HCT116 (cell line): ENCODE measurements around the gene PREX1. TPM values are rescaled to one million over a fixed set of nuclear protein-coding genes. Genes with fewer than 3 reads are reported as not detected.

Experiments used
- ATAC-seq: fragments of 200-7000 bp; cut with Tn5 transposase; 2 replicates; pipeline ENCODE4 v1.9.1; 2020; ENCODE audit warnings: mild to moderate bottlenecking, moderate library complexity
- BruUV-seq: library from RNA; stranded (reverse); fragments of 400-500 nt; replicated peaks from 2 replicates; lab custom pipeline; 2021; lab: Mats Ljungman, UMichigan
- CTCF ChIA-PET: fragments of 300-600 bp; sonication (Branson Sonifier 250); formaldehyde crosslinking; loops from one replicate; lab custom pipeline; 2021; ENCODE audit warnings: antibody characterized with exemption; lab: Charles Lee
- POLR2A ChIA-PET: fragments of 300-600, 350-600 bp; sonication (Branson Sonifier 250); formaldehyde crosslinking; loops from one replicate; lab custom pipeline; 2021; ENCODE audit warnings: antibody characterized with exemption; lab: Charles Lee
- RAD21 ChIA-PET, 2 experiments: fragments of 300-600 bp; sonication (Branson Sonifier 250); formaldehyde crosslinking; loops; one replicate each; lab custom pipeline; 2023; ENCODE audit warnings: low total read pairs in 2 of 2; ENCODE audit not compliant: uncharacterized antibody in 2 of 2, unreplicated experiment in 2 of 2, low non-redundant PET in 1 of 2; lab: Charles Lee
- DNase-seq: peaks from one replicate; pipeline ENCODE4 v3.0.0-alpha.2; 2010; ENCODE audit warnings: low read depth, low spot score
- H2AFZ ChIP-seq: fragments of 200-600 bp; shearing (Covaris generic), sonication (generic); 2 replicates; pipeline ENCODE4 v1.6.1; 2017; ENCODE audit warnings: low read depth, mixed run types, mixed read lengths, antibody characterized with exemption, low read length; ENCODE audit not compliant: poor library complexity, severe bottlenecking
- H3K27ac ChIP-seq: 2 replicates; pipeline ENCODE4 v1.5.1; 2012; ENCODE audit warnings: low read depth, low read length
- H3K27me3 ChIP-seq: fragments of 200-600 bp; sonication (generic); 2 replicates; pipeline ENCODE4 v1.6.1; 2016; ENCODE audit warnings: mixed run types, low read length, mixed read lengths; ENCODE audit not compliant: insufficient read depth
- H3K36me3 ChIP-seq, 2 experiments: fragments of 200-500 bp in 1 of 2; fragments of 200-600 bp in 1 of 2; sonication (Bioruptor generic) in 1 of 2; sonication (generic) in 1 of 2; 2 replicates each; pipeline versions ENCODE4 v1.5.1 to v1.6.1; 2014 to 2016; ENCODE audit warnings: low read length in 2 of 2, inconsistent platforms in 1 of 2, mixed read lengths in 1 of 2, mixed run types in 1 of 2; ENCODE audit not compliant: insufficient read depth in 2 of 2, control insufficient read depth in 1 of 2
- H3K4me1 ChIP-seq, 2 experiments: fragments of 200-600 bp in 1 of 2; sonication (generic) in 1 of 2; 2 replicates each; pipeline versions ENCODE4 v1.5.1 to v1.6.1; 2012 to 2017; ENCODE audit warnings: low read length in 2 of 2, inconsistent platforms in 1 of 2, mild to moderate bottlenecking in 1 of 2, mixed read lengths in 1 of 2, mixed run types in 1 of 2, moderate library complexity in 1 of 2; ENCODE audit not compliant: insufficient read depth in 2 of 2, control insufficient read depth in 1 of 2
- H3K4me2 ChIP-seq: fragments of 200-600 bp; sonication (generic); 2 replicates; pipeline ENCODE4 v1.6.1; 2017; ENCODE audit warnings: mixed run types, low read length, mixed read lengths
- H3K4me3 ChIP-seq, 2 experiments: fragments of 200-600 bp in 1 of 2; sonication (generic) in 1 of 2; replicated peaks in 1 of 2; 2 replicates each; pipeline ENCODE4 v1.5.1; 2011 to 2016; ENCODE audit warnings: low read length in 2 of 2, control low read depth in 1 of 2, low read depth in 1 of 2, mild to moderate bottlenecking in 1 of 2, mixed read lengths in 1 of 2, mixed run types in 1 of 2
- H3K79me2 ChIP-seq: fragments of 200-600 bp; sonication (generic); 2 replicates; pipeline ENCODE4 v1.6.1; 2017; ENCODE audit warnings: mild to moderate bottlenecking, mixed run types, low read length, moderate library complexity, mixed read lengths; ENCODE audit not compliant: insufficient read depth
- H3K9ac ChIP-seq: fragments of 200-600 bp; sonication (generic); 2 replicates; pipeline ENCODE4 v1.6.1; 2016; ENCODE audit warnings: low read length, mixed read lengths
- H3K9me2 ChIP-seq: fragments of 200-600 bp; sonication (generic), shearing (Covaris generic); 2 replicates; pipeline ENCODE4 v1.6.1; 2017; ENCODE audit warnings: mixed run types, mild to moderate bottlenecking, moderate library complexity; ENCODE audit not compliant: insufficient read depth
- H3K9me3 ChIP-seq, 2 experiments: fragments of 200-500 bp in 1 of 2; fragments of 200-600 bp in 1 of 2; sonication (Bioruptor generic) in 1 of 2; sonication (generic) in 1 of 2; 2 replicates each; pipeline ENCODE4 v1.6.1; 2014 to 2017; ENCODE audit warnings: low read length in 2 of 2, mixed read lengths in 2 of 2, inconsistent platforms in 1 of 2, low read depth in 1 of 2, mild to moderate bottlenecking in 1 of 2, mixed run types in 1 of 2, moderate library complexity in 1 of 2; ENCODE audit not compliant: control insufficient read depth in 1 of 2, insufficient read depth in 1 of 2
- H4K20me1 ChIP-seq: fragments of 200-600 bp; sonication (generic), shearing (Covaris generic); 2 replicates; pipeline ENCODE4 v1.6.1; 2017; ENCODE audit warnings: mixed run types, mild to moderate bottlenecking, moderate library complexity; ENCODE audit not compliant: insufficient read depth
- intact Hi-C: fragments of 100-400 bp; cut with micrococcal nuclease; formaldehyde crosslinking; loops from 2 replicates; pipeline ENCODE4 v1.10.0; 2022
- total RNA-seq: library from RNA; stranded (reverse); gene quantifications from one replicate; pipeline ENCODE4 v1.2.1, GENCODE V29; 2021; ENCODE audit not compliant: unreplicated experiment
- TF ChIP-seq, protein P1 (sequence below): IDR thresholded peaks from 2 replicates; pipeline ENCODE4 v1.6.1; 2011; ENCODE audit warnings: mild to moderate bottlenecking, low read length, moderate library complexity; ENCODE audit not compliant: insufficient replicate concordance; ENCODE audit errors: extremely low read depth
- TF ChIP-seq, protein P2 (sequence below), 3 experiments: fragments of 200-600 bp in 1 of 3; sonication (generic) in 1 of 3; IDR thresholded peaks in 2 of 3; conservative IDR thresholded peaks in 1 of 3; 2 replicates each; pipeline ENCODE4 v1.5.1; 2012 to 2017; ENCODE audit warnings: low read depth in 2 of 3, low read length in 2 of 3, antibody characterized with exemption in 1 of 3, borderline replicate concordance in 1 of 3, control low read depth in 1 of 3, mild to moderate bottlenecking in 1 of 3, mixed read lengths in 1 of 3, mixed run types in 1 of 3, moderate library complexity in 1 of 3; ENCODE audit not compliant: insufficient read depth in 1 of 3

Gene PREX1
- total RNA-seq, 1 experiment from 2014 or later, result 6.1 TPM

DNA sequence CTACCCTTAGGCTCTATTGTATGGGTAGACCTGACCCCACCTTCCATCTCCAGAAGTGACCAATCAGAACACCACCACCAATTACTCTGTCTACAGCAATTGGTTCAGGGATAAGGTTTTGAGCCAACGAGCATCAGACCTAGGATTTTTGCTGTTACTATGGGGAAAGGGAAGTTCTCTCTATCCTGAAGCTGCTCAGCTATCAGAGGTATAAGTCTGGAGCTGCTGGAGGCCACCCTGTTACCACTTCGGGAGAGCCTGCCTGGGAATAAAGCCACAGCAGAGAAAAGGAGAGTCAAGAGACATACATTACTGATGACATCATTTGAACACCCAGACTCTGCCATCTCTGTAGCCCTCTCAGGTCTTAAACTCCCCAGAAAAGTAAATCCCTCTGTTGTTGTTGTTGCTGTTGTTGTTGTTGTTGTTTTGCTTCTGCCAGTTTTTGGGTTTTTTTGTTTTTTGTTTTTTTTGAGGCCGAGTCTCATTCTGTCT, 94.5 kb downstream of the PREX1 start:
- Histone ChIP-seq H3K27me3 (no peaks in the 10 kb centered on the region), H3K4me3 (no peak overlapping the region), H3K9me3 (no peaks in the 10 kb centered on the region), H3K9ac (no peak overlapping the region), H3K4me2 (no peak overlapping the region), H4K20me1 (no peaks in the 10 kb centered on the region), H3K4me1 (no peaks in the 10 kb centered on the region), H3K79me2 (no peaks in the 10 kb centered on the region), H3K36me3 (no peaks in the 10 kb centered on the region), H3K9me2 (no peaks in the 10 kb centered on the region), H3K27ac (no peak overlapping the region), H2AFZ (no peak overlapping the region)
- DNase-seq (no peak), ATAC-seq (peak; percentile 74)
- RAD21 ChIA-PET, result no interaction called here
- CTCF ChIA-PET, result no interaction called here
- intact Hi-C loops, result no loop called here
- no TSS peak for BruUV-seq
- TF ChIP-seq, protein P1, sequence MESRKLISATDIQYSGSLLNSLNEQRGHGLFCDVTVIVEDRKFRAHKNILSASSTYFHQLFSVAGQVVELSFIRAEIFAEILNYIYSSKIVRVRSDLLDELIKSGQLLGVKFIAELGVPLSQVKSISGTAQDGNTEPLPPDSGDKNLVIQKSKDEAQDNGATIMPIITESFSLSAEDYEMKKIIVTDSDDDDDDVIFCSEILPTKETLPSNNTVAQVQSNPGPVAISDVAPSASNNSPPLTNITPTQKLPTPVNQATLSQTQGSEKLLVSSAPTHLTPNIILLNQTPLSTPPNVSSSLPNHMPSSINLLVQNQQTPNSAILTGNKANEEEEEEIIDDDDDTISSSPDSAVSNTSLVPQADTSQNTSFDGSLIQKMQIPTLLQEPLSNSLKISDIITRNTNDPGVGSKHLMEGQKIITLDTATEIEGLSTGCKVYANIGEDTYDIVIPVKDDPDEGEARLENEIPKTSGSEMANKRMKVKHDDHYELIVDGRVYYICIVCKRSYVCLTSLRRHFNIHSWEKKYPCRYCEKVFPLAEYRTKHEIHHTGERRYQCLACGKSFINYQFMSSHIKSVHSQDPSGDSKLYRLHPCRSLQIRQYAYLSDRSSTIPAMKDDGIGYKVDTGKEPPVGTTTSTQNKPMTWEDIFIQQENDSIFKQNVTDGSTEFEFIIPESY, result no peak
- TF ChIP-seq, protein P2, sequence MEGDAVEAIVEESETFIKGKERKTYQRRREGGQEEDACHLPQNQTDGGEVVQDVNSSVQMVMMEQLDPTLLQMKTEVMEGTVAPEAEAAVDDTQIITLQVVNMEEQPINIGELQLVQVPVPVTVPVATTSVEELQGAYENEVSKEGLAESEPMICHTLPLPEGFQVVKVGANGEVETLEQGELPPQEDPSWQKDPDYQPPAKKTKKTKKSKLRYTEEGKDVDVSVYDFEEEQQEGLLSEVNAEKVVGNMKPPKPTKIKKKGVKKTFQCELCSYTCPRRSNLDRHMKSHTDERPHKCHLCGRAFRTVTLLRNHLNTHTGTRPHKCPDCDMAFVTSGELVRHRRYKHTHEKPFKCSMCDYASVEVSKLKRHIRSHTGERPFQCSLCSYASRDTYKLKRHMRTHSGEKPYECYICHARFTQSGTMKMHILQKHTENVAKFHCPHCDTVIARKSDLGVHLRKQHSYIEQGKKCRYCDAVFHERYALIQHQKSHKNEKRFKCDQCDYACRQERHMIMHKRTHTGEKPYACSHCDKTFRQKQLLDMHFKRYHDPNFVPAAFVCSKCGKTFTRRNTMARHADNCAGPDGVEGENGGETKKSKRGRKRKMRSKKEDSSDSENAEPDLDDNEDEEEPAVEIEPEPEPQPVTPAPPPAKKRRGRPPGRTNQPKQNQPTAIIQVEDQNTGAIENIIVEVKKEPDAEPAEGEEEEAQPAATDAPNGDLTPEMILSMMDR (IDR thresholded peaks at IDR 0.05 in 2 of 3, conservative IDR thresholded peaks at IDR 0.05 in 1 of 3; ENCODE audit: borderline replicate concordance in 1 of 3, insufficient read depth in 1 of 3, low read depth in 2 of 3, low read length in 2 of 3), result no peak
- POLR2A ChIA-PET, result no interaction called here
